Panc1 (cell line): ENCODE results near the gene PTPRH. TPM values are rescaled to one million over a fixed set of nuclear protein-coding genes. Genes with fewer than 3 reads are reported as not detected.

Source experiments
- ATAC-seq: fragments of 200-7000 bp; cut with Tn5 transposase; 2 replicates; pipeline ENCODE4 v1.9.1; 2020; ENCODE audit warnings: mild to moderate bottlenecking, moderate library complexity
- BruUV-seq: library from RNA; stranded (reverse); fragments of 400-500 nt; replicated peaks from 2 replicates; lab custom pipeline; 2021; lab: Mats Ljungman, UMichigan
- CTCF ChIA-PET: fragments of 300-600 bp; sonication (Branson Sonifier 250); formaldehyde crosslinking; loops from one replicate; lab custom pipeline; 2022; ENCODE audit warnings: antibody characterized with exemption; lab: Charles Lee
- POLR2A ChIA-PET: fragments of 300-600 bp; sonication (Branson Sonifier 250); formaldehyde crosslinking; loops from one replicate; lab custom pipeline; 2022; ENCODE audit warnings: antibody characterized with exemption; lab: Charles Lee
- DNase-seq: peaks from one replicate; pipeline ENCODE4 v3.0.0-alpha.2; 2010; ENCODE audit warnings: low read depth, low spot score
- H3K27ac ChIP-seq: 2 replicates; pipeline ENCODE4 v1.5.1; 2011; ENCODE audit warnings: mild to moderate bottlenecking, low read length, inconsistent platforms
- H3K27me3 ChIP-seq: fragments of 200-500 bp; sonication (Bioruptor generic); 2 replicates; pipeline ENCODE4 v1.6.0; 2014; ENCODE audit warnings: low read length, inconsistent platforms; ENCODE audit not compliant: control insufficient read depth, insufficient read depth
- H3K36me3 ChIP-seq: fragments of 200-500 bp; sonication (Bioruptor generic); 2 replicates; pipeline ENCODE4 v1.5.1; 2014; ENCODE audit warnings: inconsistent platforms, mild to moderate bottlenecking, low read length, moderate library complexity; ENCODE audit not compliant: control insufficient read depth, insufficient read depth
- H3K4me1 ChIP-seq: 2 replicates; pipeline ENCODE4 v1.5.1; 2011; ENCODE audit warnings: inconsistent platforms, mild to moderate bottlenecking, low read length, moderate library complexity; ENCODE audit not compliant: control insufficient read depth, insufficient read depth
- H3K4me3 ChIP-seq, 2 experiments: 2 replicates each; pipeline ENCODE4 v1.5.1; 2011 to 2012; ENCODE audit warnings: low read depth in 2 of 2, low read length in 2 of 2, mild to moderate bottlenecking in 2 of 2, inconsistent platforms in 1 of 2, moderate library complexity in 1 of 2
- H3K9me3 ChIP-seq: fragments of 200-500 bp; sonication (Bioruptor generic); 2 replicates; pipeline ENCODE4 v1.5.1; 2014; ENCODE audit warnings: low read depth, mild to moderate bottlenecking, inconsistent platforms, low read length, moderate library complexity; ENCODE audit not compliant: control insufficient read depth, insufficient read depth
- CTCF ChIP-seq: fragments of 450-650 bp; IDR thresholded peaks from 2 replicates; pipeline ENCODE4 v1.5.1; 2017; ENCODE audit warnings: mild to moderate bottlenecking
- POLR2AphosphoS5 ChIP-seq: IDR thresholded peaks from 2 replicates; pipeline ENCODE4 v1.6.1; 2012; ENCODE audit warnings: mild to moderate bottlenecking, low read depth, low read length, moderate library complexity
- SIN3A ChIP-seq: IDR thresholded peaks from 2 replicates; pipeline ENCODE4 v1.6.1; 2012; ENCODE audit warnings: low read depth, mild to moderate bottlenecking, low read length, moderate library complexity, borderline replicate concordance; ENCODE audit not compliant: insufficient read depth
- TCF7L2 ChIP-seq: IDR thresholded peaks from 2 replicates; pipeline ENCODE4 v1.6.1; 2011; ENCODE audit warnings: mild to moderate bottlenecking, low read depth, low read length, inconsistent platforms
- in situ Hi-C: cut with HindIII; loops from 2 replicates; pipeline ENCODE4 v1.10.0; 2016; ENCODE audit warnings: low sequenced_read_pairs, low pct_unique_long_range_greater_than_20kb
- intact Hi-C: fragments of 100-400 bp; cut with micrococcal nuclease; formaldehyde crosslinking; loops from one replicate; pipeline ENCODE4 v1.10.0; 2022; ENCODE audit not compliant: unreplicated experiment
- total RNA-seq: library from RNA; stranded (reverse); gene quantifications from one replicate; pipeline ENCODE4 v1.2.1, GENCODE V29; 2021; ENCODE audit not compliant: unreplicated experiment
- TF ChIP-seq, protein P1 (sequence below), 2 experiments: IDR thresholded peaks; 2 replicates each; pipeline ENCODE4 v1.6.1; 2011 to 2012; ENCODE audit warnings: low read depth in 2 of 2, control low read depth in 1 of 2, low read length in 1 of 2, mild to moderate bottlenecking in 1 of 2, moderate library complexity in 1 of 2; ENCODE audit not compliant: insufficient read depth in 1 of 2

Gene PTPRH
- total RNA-seq, 1 experiment from 2014 or later, result 42.8 TPM

DNA sequence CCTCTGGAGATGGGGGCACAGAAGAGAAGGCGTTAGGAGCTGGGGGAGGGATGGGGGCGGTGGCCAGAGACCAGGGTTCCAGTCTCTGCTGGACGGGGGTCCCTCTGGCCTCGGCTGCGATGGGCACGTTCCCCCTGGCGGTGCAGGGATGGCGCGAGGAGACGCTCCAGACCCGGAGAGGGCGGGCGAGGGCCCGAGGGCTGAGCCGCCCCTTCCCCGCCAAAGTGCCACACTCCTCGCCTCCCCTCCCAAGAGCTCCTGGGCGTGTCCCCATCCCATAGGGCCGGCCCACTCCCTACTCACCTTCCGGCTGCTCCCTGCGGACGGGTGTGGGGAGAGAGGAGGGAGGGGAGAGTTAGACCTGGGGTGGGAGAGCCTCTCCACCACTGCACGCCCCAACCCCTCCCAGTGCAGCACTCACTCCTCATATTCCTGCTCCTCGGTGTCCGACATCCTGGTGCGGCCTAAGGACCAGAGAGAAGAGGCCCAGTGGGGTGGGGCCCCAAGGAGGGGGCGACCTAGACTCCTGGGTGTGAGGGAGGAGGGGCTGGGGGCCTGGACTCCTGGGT, 62.5 kb downstream of the PTPRH start:
- peaks cover 17% of the 10 kb centered on the region; the same call in 1 of the 2 replicates for H3K4me1 ChIP-seq
- peak overlapping the region; percentile 55 for H3K27ac ChIP-seq
- intact Hi-C loops, result loop anchor here (10.0 kb wide), 1 partner anchor 278 kb away; no protein-coding TSS in a partner anchor
- ChIA-PET POLR2A (interaction anchor here (0.6 kb wide), 2 partner anchors 10 to 185 kb away, joined by 6 read pairs; no protein-coding TSS in a partner anchor), CTCF (interaction anchor here (0.6 to 1.3 kb wide), 10 partner anchors 8 to 486 kb away, joined by 3 to 8 read pairs (median 5); partner anchors contain the start of gene ZNF784)
- no peak for TF ChIP-seq SIN3A
- TF ChIP-seq, protein P1, sequence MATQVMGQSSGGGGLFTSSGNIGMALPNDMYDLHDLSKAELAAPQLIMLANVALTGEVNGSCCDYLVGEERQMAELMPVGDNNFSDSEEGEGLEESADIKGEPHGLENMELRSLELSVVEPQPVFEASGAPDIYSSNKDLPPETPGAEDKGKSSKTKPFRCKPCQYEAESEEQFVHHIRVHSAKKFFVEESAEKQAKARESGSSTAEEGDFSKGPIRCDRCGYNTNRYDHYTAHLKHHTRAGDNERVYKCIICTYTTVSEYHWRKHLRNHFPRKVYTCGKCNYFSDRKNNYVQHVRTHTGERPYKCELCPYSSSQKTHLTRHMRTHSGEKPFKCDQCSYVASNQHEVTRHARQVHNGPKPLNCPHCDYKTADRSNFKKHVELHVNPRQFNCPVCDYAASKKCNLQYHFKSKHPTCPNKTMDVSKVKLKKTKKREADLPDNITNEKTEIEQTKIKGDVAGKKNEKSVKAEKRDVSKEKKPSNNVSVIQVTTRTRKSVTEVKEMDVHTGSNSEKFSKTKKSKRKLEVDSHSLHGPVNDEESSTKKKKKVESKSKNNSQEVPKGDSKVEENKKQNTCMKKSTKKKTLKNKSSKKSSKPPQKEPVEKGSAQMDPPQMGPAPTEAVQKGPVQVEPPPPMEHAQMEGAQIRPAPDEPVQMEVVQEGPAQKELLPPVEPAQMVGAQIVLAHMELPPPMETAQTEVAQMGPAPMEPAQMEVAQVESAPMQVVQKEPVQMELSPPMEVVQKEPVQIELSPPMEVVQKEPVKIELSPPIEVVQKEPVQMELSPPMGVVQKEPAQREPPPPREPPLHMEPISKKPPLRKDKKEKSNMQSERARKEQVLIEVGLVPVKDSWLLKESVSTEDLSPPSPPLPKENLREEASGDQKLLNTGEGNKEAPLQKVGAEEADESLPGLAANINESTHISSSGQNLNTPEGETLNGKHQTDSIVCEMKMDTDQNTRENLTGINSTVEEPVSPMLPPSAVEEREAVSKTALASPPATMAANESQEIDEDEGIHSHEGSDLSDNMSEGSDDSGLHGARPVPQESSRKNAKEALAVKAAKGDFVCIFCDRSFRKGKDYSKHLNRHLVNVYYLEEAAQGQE (IDR thresholded peaks at IDR 0.05; ENCODE audit: insufficient read depth in 1 of 2, low read depth in 2 of 2, low read length in 1 of 2), result no peak
- no peak for TF ChIP-seq POLR2AphosphoS5
- TF ChIP-seq TCF7L2, result no peak
- TF ChIP-seq CTCF, result no peak
- peak overlapping the region; percentile 47 to 77 for H3K4me3 ChIP-seq
- in situ Hi-C loops, result no loop called here
- no TSS peak for BruUV-seq
- ATAC-seq, result peak; percentile 91
- H3K9me3 ChIP-seq, result no peaks in the 10 kb centered on the region
- no peak for DNase-seq
- no peaks in the 10 kb centered on the region for H3K36me3 ChIP-seq
- H3K27me3 ChIP-seq, result no peaks in the 10 kb centered on the region

DNA sequence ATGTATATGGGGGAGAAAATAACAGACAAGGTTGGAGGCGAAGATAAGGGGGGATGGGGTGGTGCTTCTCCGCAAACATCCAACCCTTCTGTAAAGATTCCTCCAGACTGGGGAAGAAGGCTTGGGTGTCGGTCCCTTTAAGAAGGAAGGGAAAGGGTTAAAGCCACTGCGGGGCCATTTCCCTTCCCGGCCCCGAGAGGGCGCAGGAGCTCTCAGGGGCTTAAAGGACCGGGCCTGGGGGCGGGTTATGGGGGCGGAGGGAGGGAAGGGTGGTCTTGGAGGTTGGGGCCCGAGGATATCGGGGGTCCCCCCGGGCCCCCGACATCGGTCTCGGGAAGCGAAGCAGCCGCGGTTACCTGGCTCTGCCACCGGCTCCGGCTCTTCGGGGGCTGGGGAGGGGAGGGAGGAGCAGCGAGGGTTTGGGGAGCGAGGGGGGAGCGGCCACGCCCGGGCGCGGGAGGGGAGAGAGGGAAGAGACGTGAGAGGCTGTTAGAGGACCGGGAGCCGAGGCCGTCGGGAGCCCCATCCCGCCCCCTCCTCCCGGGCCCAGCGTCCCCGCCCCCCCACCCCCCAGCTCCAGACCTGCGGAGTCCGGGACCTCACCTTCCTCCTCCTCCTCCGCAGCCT, 63.1 kb downstream of the PTPRH start:
- ChIA-PET CTCF (interaction anchor here (0.6 to 1.3 kb wide), 9 partner anchors 10 to 486 kb away, joined by 3 to 8 read pairs (median 5); partner anchors contain the start of gene ZNF784), POLR2A (no interaction called here)
- H3K4me3 ChIP-seq, result peak overlapping the region; percentile 47 to 77
- BruUV-seq, result no TSS peak
- ATAC-seq (peak; percentile 84), DNase-seq (no peak)
- no peaks in the 10 kb centered on the region for H3K27me3 ChIP-seq
- no peaks in the 10 kb centered on the region for H3K36me3 ChIP-seq
- no peaks in the 10 kb centered on the region for H3K9me3 ChIP-seq
- no peak; the same call in 1 of the 2 replicates for TF ChIP-seq POLR2AphosphoS5
- peak; percentile 99 for TF ChIP-seq CTCF
- 0 out of 2 replicates have a peak, but pooled peaks have one; percentile 24 for TF ChIP-seq SIN3A
- TF ChIP-seq, protein P1 (IDR thresholded peaks at IDR 0.05; ENCODE audit: insufficient read depth in 1 of 2, low read depth in 2 of 2, low read length in 1 of 2), result no peak
- TF ChIP-seq TCF7L2, result no peak
- intact Hi-C loops (loop anchor here (10.0 kb wide), 1 partner anchor 279 kb away; no protein-coding TSS in a partner anchor), in situ Hi-C loops (no loop called here)
- H3K27ac ChIP-seq, result no peak overlapping the region; the same call in 1 of the 2 replicates
- H3K4me1 ChIP-seq, result peaks cover 17% of the 10 kb centered on the region; the same call in 1 of the 2 replicates
